ENCODE data around the gene GGN. TPM values are rescaled to one million over a fixed set of nuclear protein-coding genes. Genes with fewer than 3 reads are reported as not detected.
A peak's percentile ranks its signal among the peaks of the same experiment; 100 is the strongest.

GGN gene
- total RNA-seq, 1 donor from 2014 or later, result 0.74 TPM

- peaks cover 38% of the 10 kb centered on the region for H3K27me3 Mint-ChIP-seq (ENCODE audit: unreplicated experiment)
- peaks cover 19% of the 10 kb centered on the region for H3K4me1 Mint-ChIP-seq (ENCODE audit: unreplicated experiment)
- no peak overlapping the region for H3K4me3 Mint-ChIP-seq (ENCODE audit: unreplicated experiment)
- peaks cover 6% of the 10 kb centered on the region for H3K36me3 Mint-ChIP-seq (ENCODE audit: low read depth, unreplicated experiment)
- DNase-seq (ENCODE audit: low spot score), result no peak
- H3K27ac Mint-ChIP-seq (ENCODE audit: unreplicated experiment), result no peak overlapping the region
- TF ChIP-seq CTCF (IDR thresholded peaks at IDR 0.05; ENCODE audit: unreplicated experiment), result no peak
- H3K9me3 Mint-ChIP-seq (ENCODE audit: unreplicated experiment), result no peaks in the 10 kb centered on the region
Observed at GRCh38 chr19:38399081-38399480, 11.2 kb upstream of the GGN start.

GRCh38 chr19:38395381-38396114, 7.7 kb upstream of the GGN start:
- Mint-ChIP-seq H3K36me3 (ENCODE audit: low read depth, unreplicated experiment) (peaks cover 14% of the 10 kb centered on the region), H3K27ac (ENCODE audit: unreplicated experiment) (no peak overlapping the region), H3K27me3 (ENCODE audit: unreplicated experiment) (peaks cover 34% of the 10 kb centered on the region), H3K9me3 (ENCODE audit: unreplicated experiment) (no peaks in the 10 kb centered on the region), H3K4me3 (ENCODE audit: unreplicated experiment) (no peak overlapping the region), H3K4me1 (ENCODE audit: unreplicated experiment) (peaks cover 12% of the 10 kb centered on the region)
- DNase-seq (ENCODE audit: low spot score), result no peak
- no peak for TF ChIP-seq CTCF (IDR thresholded peaks at IDR 0.05; ENCODE audit: unreplicated experiment)

GRCh38 chr19:38394488-38394887, 6.7 kb upstream of the GGN start:
- Mint-ChIP-seq H3K36me3 (ENCODE audit: low read depth, unreplicated experiment) (peaks cover 14% of the 10 kb centered on the region), H3K27me3 (ENCODE audit: unreplicated experiment) (peaks cover 37% of the 10 kb centered on the region), H3K4me3 (ENCODE audit: unreplicated experiment) (no peak overlapping the region), H3K9me3 (ENCODE audit: unreplicated experiment) (no peaks in the 10 kb centered on the region), H3K27ac (ENCODE audit: unreplicated experiment) (no peak overlapping the region), H3K4me1 (ENCODE audit: unreplicated experiment) (peaks cover 10% of the 10 kb centered on the region)
- no peak for TF ChIP-seq CTCF (IDR thresholded peaks at IDR 0.05; ENCODE audit: unreplicated experiment)
- DNase-seq (ENCODE audit: low spot score), result peak; percentile 65

- no peak for TF ChIP-seq CTCF (IDR thresholded peaks at IDR 0.05; ENCODE audit: unreplicated experiment)
- H3K36me3 Mint-ChIP-seq (ENCODE audit: low read depth, unreplicated experiment), result peaks cover 14% of the 10 kb centered on the region
- no peak overlapping the region for H3K27ac Mint-ChIP-seq (ENCODE audit: unreplicated experiment)
- H3K4me3 Mint-ChIP-seq (ENCODE audit: unreplicated experiment), result no peak overlapping the region
- H3K9me3 Mint-ChIP-seq (ENCODE audit: unreplicated experiment), result no peaks in the 10 kb centered on the region
- peaks cover 39% of the 10 kb centered on the region for H3K27me3 Mint-ChIP-seq (ENCODE audit: unreplicated experiment)
- no peak for DNase-seq (ENCODE audit: low spot score)
- peaks cover 11% of the 10 kb centered on the region for H3K4me1 Mint-ChIP-seq (ENCODE audit: unreplicated experiment)
Observed at GRCh38 chr19:38392707-38393308, 5.0 kb upstream of the GGN start.

GRCh38 chr19:38391911-38392464, 4.2 kb upstream of the GGN start:
- H3K27ac Mint-ChIP-seq (ENCODE audit: unreplicated experiment), result no peak overlapping the region
- H3K4me1 Mint-ChIP-seq (ENCODE audit: unreplicated experiment), result peaks cover 15% of the 10 kb centered on the region
- H3K9me3 Mint-ChIP-seq (ENCODE audit: unreplicated experiment), result no peaks in the 10 kb centered on the region
- DNase-seq (ENCODE audit: low spot score), result no peak
- H3K27me3 Mint-ChIP-seq (ENCODE audit: unreplicated experiment), result peaks cover 39% of the 10 kb centered on the region
- peaks cover 14% of the 10 kb centered on the region for H3K36me3 Mint-ChIP-seq (ENCODE audit: low read depth, unreplicated experiment)
- TF ChIP-seq CTCF (IDR thresholded peaks at IDR 0.05; ENCODE audit: unreplicated experiment), result no peak
- H3K4me3 Mint-ChIP-seq (ENCODE audit: unreplicated experiment), result no peak overlapping the region
